WTC11 (cell line): ENCODE results near the gene PRTN3. TPM values are rescaled to one million over a fixed set of nuclear protein-coding genes. Genes with fewer than 3 reads are reported as not detected.

Experiments used
- ATAC-seq: fragments of 200-7000 bp; cut with Tn5 transposase; 2 replicates; pipeline ENCODE4 v1.10.0; 2021; ENCODE audit warnings: mild to moderate bottlenecking, moderate library complexity
- CTCF ChIA-PET: fragments of 300-600 bp; sonication (Branson Sonifier 250); formaldehyde crosslinking; loops from one replicate; lab custom pipeline; 2021; ENCODE audit warnings: antibody characterized with exemption; lab: Charles Lee
- POLR2A ChIA-PET: fragments of 350-600 bp; sonication (Branson Sonifier 250); formaldehyde crosslinking; loops from one replicate; lab custom pipeline; 2021; ENCODE audit warnings: antibody characterized with exemption; lab: Charles Lee
- DNase-seq: peaks from one replicate; pipeline ENCODE4 v3.0.0; 2021; ENCODE audit warnings: low spot score
- H3K27ac Mint-ChIP-seq: 2 replicates; pipeline ENCODE4 v1.8.0; 2021; ENCODE audit warnings: mixed read lengths
- H3K27me3 Mint-ChIP-seq: 2 replicates; pipeline ENCODE4 v1.8.0; 2021; ENCODE audit warnings: low read depth, mild to moderate bottlenecking, moderate library complexity, mixed read lengths
- H3K36me3 Mint-ChIP-seq: 2 replicates; pipeline ENCODE4 v1.8.0; 2021; ENCODE audit warnings: mixed read lengths
- H3K4me1 Mint-ChIP-seq: 2 replicates; pipeline ENCODE4 v1.8.0; 2022; ENCODE audit warnings: mixed read lengths
- H3K4me3 Mint-ChIP-seq: 2 replicates; pipeline ENCODE4 v1.8.0; 2021; ENCODE audit warnings: mild to moderate bottlenecking, moderate library complexity, mixed read lengths
- H3K9me3 Mint-ChIP-seq: 2 replicates; pipeline ENCODE4 v1.8.0; 2021; ENCODE audit warnings: mixed read lengths
- ATF3 ChIP-seq: sonication (generic); formaldehyde crosslinking; conservative IDR thresholded peaks from 2 replicates; pipeline ENCODE4 v1.8.1; 2022; ENCODE audit warnings: mild to moderate bottlenecking, missing genetic modification reagents
- FOXP1 ChIP-seq: sonication (generic); formaldehyde crosslinking; IDR thresholded peaks from 2 replicates; pipeline ENCODE4 v1.8.0; 2022; ENCODE audit warnings: missing genetic modification reagents, mild to moderate bottlenecking, moderate library complexity, borderline replicate concordance
- GABPB1 ChIP-seq: sonication (generic); formaldehyde crosslinking; IDR thresholded peaks from 2 replicates; pipeline ENCODE4 v1.8.1; 2023; ENCODE audit warnings: mild to moderate bottlenecking, missing genetic modification reagents
- GRHL2 ChIP-seq: fragments of 250-450 bp; sonication (Bioruptor Pico); IDR thresholded peaks from 2 replicates; pipeline ENCODE4 v1.8.0; 2022; ENCODE audit warnings: mild to moderate bottlenecking, moderate library complexity; ENCODE audit not compliant: insufficient replicate concordance, severe bottlenecking
- JUN ChIP-seq: sonication (generic); formaldehyde crosslinking; IDR thresholded peaks from 2 replicates; pipeline ENCODE4 v1.8.0; 2023; ENCODE audit warnings: mild to moderate bottlenecking, missing genetic modification reagents
- MAX ChIP-seq: sonication (generic); formaldehyde crosslinking; IDR thresholded peaks from 2 replicates; pipeline ENCODE4 v1.8.0; 2022; ENCODE audit warnings: mild to moderate bottlenecking, missing genetic modification reagents
- MXD4 ChIP-seq: fragments of 250-450 bp; sonication (Bioruptor Pico); IDR thresholded peaks from 2 replicates; pipeline ENCODE4 v1.8.0; 2021; ENCODE audit warnings: mild to moderate bottlenecking, moderate library complexity, borderline replicate concordance
- MYBL2 ChIP-seq: sonication (generic); formaldehyde crosslinking; IDR thresholded peaks from 2 replicates; pipeline ENCODE4 v1.8.1; 2023; ENCODE audit warnings: mild to moderate bottlenecking, moderate library complexity, missing genetic modification reagents
- NFE2L1 ChIP-seq: sonication (generic); formaldehyde crosslinking; IDR thresholded peaks from 2 replicates; pipeline ENCODE4 v1.8.1; 2023; ENCODE audit warnings: missing genetic modification reagents
- NR2C2 ChIP-seq: sonication (generic); formaldehyde crosslinking; IDR thresholded peaks from 2 replicates; pipeline ENCODE4 v1.8.0; 2022; ENCODE audit warnings: mild to moderate bottlenecking, missing genetic modification reagents
- STAT6 ChIP-seq: sonication (generic); formaldehyde crosslinking; conservative IDR thresholded peaks from 2 replicates; pipeline ENCODE4 v1.8.1; 2023; ENCODE audit warnings: mild to moderate bottlenecking, low read depth, missing genetic modification reagents, moderate library complexity
- TCF7 ChIP-seq: sonication (generic); formaldehyde crosslinking; IDR thresholded peaks from 2 replicates; pipeline ENCODE4 v1.8.0; 2022; ENCODE audit warnings: mild to moderate bottlenecking, low read depth, missing genetic modification reagents, moderate library complexity
- TEAD1 ChIP-seq: sonication (generic); formaldehyde crosslinking; IDR thresholded peaks from 2 replicates; pipeline ENCODE4 v1.8.0; 2022; ENCODE audit warnings: mild to moderate bottlenecking, missing genetic modification reagents
- TEAD4 ChIP-seq: sonication (generic); formaldehyde crosslinking; IDR thresholded peaks from 2 replicates; pipeline ENCODE4 v1.8.0; 2022; ENCODE audit warnings: mild to moderate bottlenecking, missing genetic modification reagents
- TP53 ChIP-seq: sonication (generic); formaldehyde crosslinking; IDR thresholded peaks from 2 replicates; pipeline ENCODE4 v1.8.1; 2023; ENCODE audit warnings: mild to moderate bottlenecking, missing genetic modification reagents
- ZBTB21 ChIP-seq: sonication (generic); formaldehyde crosslinking; IDR thresholded peaks from 2 replicates; pipeline ENCODE4 v1.8.1; 2023; ENCODE audit warnings: mild to moderate bottlenecking, missing genetic modification reagents, borderline replicate concordance
- ZBTB43 ChIP-seq: sonication (generic); formaldehyde crosslinking; IDR thresholded peaks from 2 replicates; pipeline ENCODE4 v1.8.1; 2023; ENCODE audit warnings: mild to moderate bottlenecking, missing genetic modification reagents
- ZNF121 ChIP-seq: sonication (generic); formaldehyde crosslinking; IDR thresholded peaks from 2 replicates; pipeline ENCODE4 v1.8.0; 2023; ENCODE audit warnings: missing genetic modification reagents
- ZNF416 ChIP-seq: fragments of 250-450 bp; sonication (Bioruptor Pico); IDR thresholded peaks from 2 replicates; pipeline ENCODE4 v1.9.0; 2021; ENCODE audit warnings: mild to moderate bottlenecking, inconsistent platforms
- ZNF671 ChIP-seq: fragments of 250-450 bp; sonication (Bioruptor Pico); IDR thresholded peaks from 2 replicates; pipeline ENCODE4 v1.8.0; 2021; ENCODE audit warnings: mild to moderate bottlenecking
- total RNA-seq: library from RNA; stranded (reverse); gene quantifications from 3 replicates; pipeline ENCODE4 v1.2.3, GENCODE V29; 2021
- TF ChIP-seq, protein P1 (sequence below): sonication (generic); formaldehyde crosslinking; IDR thresholded peaks from 2 replicates; pipeline ENCODE4 v1.8.1; 2023; ENCODE audit warnings: mild to moderate bottlenecking, missing genetic modification reagents, moderate library complexity
- TF ChIP-seq, protein P2 (sequence below): sonication (generic); formaldehyde crosslinking; IDR thresholded peaks from 2 replicates; pipeline ENCODE4 v1.8.0; 2022; ENCODE audit warnings: mild to moderate bottlenecking, missing genetic modification reagents

The PRTN3 gene
- total RNA-seq, 1 experiment from 2014 or later, result 0.61 TPM

- Mint-ChIP-seq H3K4me3 (no peak overlapping the region), H3K9me3 (no peaks in the 10 kb centered on the region), H3K4me1 (no peaks in the 10 kb centered on the region), H3K27ac (no peak overlapping the region), H3K27me3 (peaks cover 3% of the 10 kb centered on the region; the same call in 1 of the 2 replicates), H3K36me3 (no peaks in the 10 kb centered on the region)
- ChIA-PET POLR2A (no interaction called here), CTCF (interaction anchor here (1.1 to 2.0 kb wide), 5 partner anchors 11 to 154 kb away, joined by 3 to 10 read pairs (median 3); no protein-coding TSS in a partner anchor)
- ATAC-seq, result no peak
- DNase-seq, result no peak
- TF ChIP-seq ZNF671 (CRISPR knock-in tag), result no peak
- TF ChIP-seq ZNF121, result no peak
- no peak for TF ChIP-seq GRHL2 (CRISPR knock-in tag)
- no peak for TF ChIP-seq TEAD1
- no peak for TF ChIP-seq STAT6 (CRISPR knock-in tag)
- TF ChIP-seq MXD4 (CRISPR knock-in tag), result no peak
Measured at GRCh38 chr19:850979-851335, 10.2 kb downstream of the PRTN3 start.

GRCh38 chr19:852136-853013 lies 11.6 kb downstream of the PRTN3 start, which contains the start of gene ELANE:
Gene ELANE (plus strand): TSS chr19:852303. CDS start chr19:852329, 26 bp downstream.
- H3K4me1 Mint-ChIP-seq, result no peaks in the 10 kb centered on the region
- H3K36me3 Mint-ChIP-seq, result no peaks in the 10 kb centered on the region
- DNase-seq, result peak; percentile 10
- ChIA-PET POLR2A (no interaction called here), CTCF (no interaction called here)
- no peaks in the 10 kb centered on the region for H3K9me3 Mint-ChIP-seq
- H3K4me3 Mint-ChIP-seq, result no peak within 1 kb of the TSS
- no peak for ATAC-seq
- TF ChIP-seq, protein P1, sequence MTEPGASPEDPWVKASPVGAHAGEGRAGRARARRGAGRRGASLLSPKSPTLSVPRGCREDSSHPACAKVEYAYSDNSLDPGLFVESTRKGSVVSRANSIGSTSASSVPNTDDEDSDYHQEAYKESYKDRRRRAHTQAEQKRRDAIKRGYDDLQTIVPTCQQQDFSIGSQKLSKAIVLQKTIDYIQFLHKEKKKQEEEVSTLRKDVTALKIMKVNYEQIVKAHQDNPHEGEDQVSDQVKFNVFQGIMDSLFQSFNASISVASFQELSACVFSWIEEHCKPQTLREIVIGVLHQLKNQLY (CRISPR knock-in tag), result no peak
- TF ChIP-seq ZNF416 (CRISPR knock-in tag) (no peak), ZBTB43 (CRISPR knock-in tag) (no peak), GRHL2 (CRISPR knock-in tag) (no peak), ATF3 (no peak), TEAD1 (no peak), JUN (CRISPR knock-in tag) (no peak), FOXP1 (CRISPR knock-in tag) (no peak), GABPB1 (no peak), MYBL2 (CRISPR knock-in tag) (no peak), TEAD4 (CRISPR knock-in tag) (no peak), TP53 (CRISPR knock-in tag) (no peak), MAX (CRISPR knock-in tag) (no peak), NFE2L1 (CRISPR knock-in tag) (no peak), ZBTB21 (no peak), NR2C2 (CRISPR knock-in tag) (no peak), TCF7 (CRISPR knock-in tag) (no peak)
- TF ChIP-seq, protein P2, sequence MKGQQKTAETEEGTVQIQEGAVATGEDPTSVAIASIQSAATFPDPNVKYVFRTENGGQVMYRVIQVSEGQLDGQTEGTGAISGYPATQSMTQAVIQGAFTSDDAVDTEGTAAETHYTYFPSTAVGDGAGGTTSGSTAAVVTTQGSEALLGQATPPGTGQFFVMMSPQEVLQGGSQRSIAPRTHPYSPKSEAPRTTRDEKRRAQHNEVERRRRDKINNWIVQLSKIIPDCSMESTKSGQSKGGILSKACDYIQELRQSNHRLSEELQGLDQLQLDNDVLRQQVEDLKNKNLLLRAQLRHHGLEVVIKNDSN (CRISPR knock-in tag), result no peak
- peaks cover under 1% of the 10 kb centered on the region; the same call in 1 of the 2 replicates for H3K27me3 Mint-ChIP-seq
- H3K27ac Mint-ChIP-seq, result no peak within 1 kb of the TSS
